Measurements from ENCODE around the gene INPP5J. TPM values are rescaled to one million over a fixed set of nuclear protein-coding genes. Genes with fewer than 3 reads are reported as not detected.

Gene INPP5J
- total RNA-seq, 1 donor from 2014 or later, result 0.18 TPM

Other genes with a start within 250 kb of the INPP5J start
- gene MORC2, start 154.2 kb upstream of the INPP5J start, total RNA-seq, result 37.2 and 42.1 TPM in 2 replicates
- gene TUG1, start 153.7 kb upstream of the INPP5J start, total RNA-seq, result 66.9 and 68.2 TPM in 2 replicates
- gene SMTN, start 41.6 kb upstream of the INPP5J start, total RNA-seq, result 27.0 and 28.9 TPM in 2 replicates
- 7.9 and 9.4 TPM in 2 replicates for gene SELENOM, start 15.4 kb upstream of the INPP5J start, total RNA-seq
- not detected in 2 replicates for gene PLA2G3, start 17.5 kb downstream of the INPP5J start, total RNA-seq
- 15.5 and 18.1 TPM in 2 replicates for gene RNF185, start 37.2 kb downstream of the INPP5J start, total RNA-seq
- gene LIMK2, start 89.3 kb downstream of the INPP5J start, total RNA-seq, result 31.1 and 33.9 TPM in 2 replicates
- gene PIK3IP1, start 169.5 kb downstream of the INPP5J start, total RNA-seq, result 9.3 and 10.4 TPM in 2 replicates
- 30.6 and 31.0 TPM in 2 replicates for gene PATZ1, start 223.4 kb downstream of the INPP5J start, total RNA-seq